B cell (primary cell): ENCODE data around the gene DNTT. TPM values are rescaled to one million over a fixed set of nuclear protein-coding genes. Genes with fewer than 3 reads are reported as not detected.

Experiments used
- ATAC-seq: fragments of 200-7000 bp; cut with Tn5 transposase; one replicate; pipeline ENCODE4 v1.10.0; 2021; ENCODE audit warnings: low read depth, mild to moderate bottlenecking, moderate number of reproducible peaks, moderate library complexity
- CTCF ChIA-PET: fragments of 350-600 bp; sonication (Branson Sonifier 250); formaldehyde crosslinking; loops from one replicate; lab custom pipeline; 2021; ENCODE audit warnings: antibody characterized with exemption, inconsistent platforms; lab: Charles Lee
- POLR2A ChIA-PET: fragments of 350-600 bp; sonication (Branson Sonifier 250); formaldehyde crosslinking; loops from one replicate; lab custom pipeline; 2021; ENCODE audit warnings: antibody characterized with exemption; lab: Charles Lee
- DNase-seq: peaks from one replicate; pipeline ENCODE4 v3.0.0; 2013
- H2AFZ ChIP-seq: 2 replicates; pipeline ENCODE4 v1.6.1; 2012; ENCODE audit warnings: mild to moderate bottlenecking, low read depth, low read length; ENCODE audit not compliant: insufficient read depth, poor library complexity, severe bottlenecking
- H3K27ac ChIP-seq, 2 donors: 1 replicate in 1 of 2; 2 replicates in 1 of 2; pipeline ENCODE4 v1.5.1; 2012 to 2013; ENCODE audit warnings: low read length in 2 of 2, mild to moderate bottlenecking in 2 of 2, moderate library complexity in 1 of 2
- H3K27me3 ChIP-seq, 4 experiments: fragments of 200-600 bp in 1 of 4; sonication (generic) in 1 of 4; replicated peaks in 1 of 4; 1 replicate in 2 of 4; 2 replicates in 2 of 4; pipeline versions ENCODE4 v1.6.1 to v1.7.0; 2013 to 2016; ENCODE audit warnings: low read length in 3 of 4, mild to moderate bottlenecking in 2 of 4, mixed read lengths in 1 of 4, moderate library complexity in 1 of 4; ENCODE audit not compliant: insufficient read depth in 4 of 4, control insufficient read depth in 3 of 4; ENCODE audit errors: control extremely low read depth in 1 of 4
- H3K36me3 ChIP-seq, 2 experiments: replicated peaks in 1 of 2; 1 replicate in 1 of 2; 2 replicates in 1 of 2; pipeline versions ENCODE4 v1.6.1 to v1.7.1; 2013; ENCODE audit warnings: low read length in 1 of 2; ENCODE audit not compliant: insufficient read depth in 2 of 2, control insufficient read depth in 1 of 2; ENCODE audit errors: control extremely low read depth in 1 of 2, extremely low read depth in 1 of 2
- H3K4me1 ChIP-seq, 2 donors: fragments of 200-600 bp in 1 of 2; sonication (generic) in 1 of 2; 1 replicate in 1 of 2; 2 replicates in 1 of 2; pipeline versions ENCODE4 v1.5.1 to v1.6.1; 2013 to 2017; ENCODE audit warnings: low read length in 2 of 2; ENCODE audit not compliant: control insufficient read depth in 2 of 2, insufficient read depth in 2 of 2
- H3K4me2 ChIP-seq: replicated peaks from 2 replicates; pipeline ENCODE3; 2012; ENCODE audit warnings: mild to moderate bottlenecking, low read depth, low read length; ENCODE audit not compliant: poor library complexity, severe bottlenecking
- H3K4me3 ChIP-seq, 5 experiments: fragments of 200-600 bp in 1 of 5; sonication (generic) in 1 of 5; 1 replicate in 3 of 5; 2 replicates in 2 of 5; pipeline versions ENCODE4 v1.5.1 to v1.7.0; 2011 to 2016; ENCODE audit warnings: low read length in 4 of 5, mild to moderate bottlenecking in 4 of 5, low read depth in 2 of 5, control low read depth in 1 of 5, moderate library complexity in 1 of 5; ENCODE audit not compliant: insufficient read depth in 1 of 5; ENCODE audit errors: control extremely low read depth in 1 of 5, extremely low read depth in 1 of 5
- H3K79me2 ChIP-seq: fragments of 200-600 bp; sonication (generic); one replicate; pipeline ENCODE4 v1.6.0; 2016; ENCODE audit warnings: low read length; ENCODE audit not compliant: control insufficient read depth, insufficient read depth
- H3K9ac ChIP-seq: fragments of 200-600 bp; sonication (generic); 2 replicates; pipeline ENCODE4 v1.6.1; 2017; ENCODE audit warnings: mild to moderate bottlenecking, low read length, moderate library complexity
- H3K9me3 ChIP-seq, 3 donors: one replicate each; pipeline versions ENCODE4 v1.6.1 to v1.7.1; 2013; ENCODE audit warnings: low read length in 2 of 3; ENCODE audit not compliant: control insufficient read depth in 2 of 3, insufficient read depth in 1 of 3; ENCODE audit errors: control extremely low read depth in 1 of 3
- H4K20me1 ChIP-seq: 2 replicates; pipeline ENCODE4 v1.6.0; 2012; ENCODE audit warnings: mild to moderate bottlenecking, low read length; ENCODE audit not compliant: insufficient read depth, control insufficient read depth, poor library complexity, severe bottlenecking
- H3K27ac Mint-ChIP-seq: one replicate; pipeline ENCODE4 v1.8.0; 2021; ENCODE audit warnings: mixed read lengths
- H3K27me3 Mint-ChIP-seq: one replicate; pipeline ENCODE4 v1.8.0; 2021; ENCODE audit warnings: mixed read lengths
- H3K4me1 Mint-ChIP-seq: one replicate; pipeline ENCODE4 v1.8.0; 2021; ENCODE audit warnings: mixed read lengths
- H3K4me3 Mint-ChIP-seq: one replicate; pipeline ENCODE4 v1.8.0; 2021; ENCODE audit warnings: mixed read lengths
- H3K9me3 Mint-ChIP-seq: one replicate; pipeline ENCODE4 v1.8.0; 2022; ENCODE audit warnings: mixed read lengths; ENCODE audit not compliant: insufficient read depth
- EZH2 ChIP-seq: IDR thresholded peaks from 2 replicates; pipeline ENCODE4 v1.6.1; 2012; ENCODE audit warnings: borderline replicate concordance, low read depth, mild to moderate bottlenecking, moderate library complexity, low read length; ENCODE audit not compliant: insufficient read depth, poor library complexity, severe bottlenecking
- WGBS: methylation state at CpG from one replicate; pipeline ENCODE4 v1.1.5; 2013; ENCODE audit warnings: missing lambda C conversion rate; ENCODE audit not compliant: insufficient coverage; 5-methylcytosine and 5-hydroxymethylcytosine counted together
- intact Hi-C: fragments of 100-400 bp; cut with micrococcal nuclease; formaldehyde crosslinking; loops from one replicate; pipeline ENCODE4 v1.10.0; 2022
- polyA plus RNA-seq: library from polyadenylated mRNA; depleted of rRNA; stranded (reverse); fragments of >200 nt; gene quantifications from 2 replicates; pipeline ENCODE4 v1.2.3, GENCODE V29; 2012
- total RNA-seq, 2 donors: library from RNA; stranded (reverse); fragments of 120-200 nt in 1 of 2; gene quantifications; 1 replicate in 1 of 2; 2 replicates in 1 of 2; pipeline versions ENCODE4 v1.2.3 to v1.2.4, GENCODE V29; 2013 to 2022
- TF ChIP-seq, protein P1 (sequence below): fragments of 200-600 bp; IDR thresholded peaks from one replicate; pipeline ENCODE4 v1.8.0; 2022; ENCODE audit warnings: antibody characterized with exemption, mild to moderate bottlenecking

The DNTT gene
- total and polyA plus RNA-seq, 2 donors (not counting 1 experiment from before 2014, with no cell fraction given), result not detected

DNA sequence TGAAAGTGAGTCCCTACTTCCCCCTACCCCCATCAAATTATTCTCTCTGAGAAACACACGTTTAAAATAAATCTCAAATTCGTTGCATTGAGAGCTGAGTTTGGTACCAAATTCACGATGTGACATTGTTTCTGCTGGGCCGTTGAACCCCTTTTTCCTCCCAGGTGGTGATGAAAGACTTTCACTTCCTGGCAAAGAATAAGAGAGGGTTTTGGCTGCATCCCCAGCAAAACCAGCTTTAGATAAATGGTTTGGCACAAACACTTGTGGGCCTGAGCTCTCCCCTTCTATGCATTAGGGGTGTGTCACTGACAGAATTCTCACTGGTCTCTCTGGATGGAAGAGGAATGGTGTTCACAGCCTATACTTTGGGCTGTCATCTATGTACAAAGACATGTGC, 8.8 kb upstream of the DNTT start:
- Histone ChIP-seq H3K4me1 (peaks cover 47 to 48% of the 10 kb centered on the region in 2 donors), H4K20me1 (no peaks in the 10 kb centered on the region), H3K9me3 (no peaks in the 10 kb centered on the region), H3K36me3 (no peaks in the 10 kb centered on the region), H3K4me2 (peak overlapping the region; percentile 10), H3K4me3 (no peak overlapping the region), H3K9ac (no peak overlapping the region), H3K27me3 (no peaks in the 10 kb centered on the region), H2AFZ (peak overlapping the region; percentile 30), H3K27ac (peak overlapping the region in 1 of 2 donors; percentile 48), H3K79me2 (peaks cover 36% of the 10 kb centered on the region)
- DNase-seq (no peak), ATAC-seq (no peak)
- H3K4me3 Mint-ChIP-seq, result no peak overlapping the region
- no peaks in the 10 kb centered on the region for H3K9me3 Mint-ChIP-seq
- ChIA-PET CTCF (interaction anchor here (0.5 to 13.8 kb wide), 13 partner anchors 11 to 278 kb away, joined by 3 to 964 read pairs (median 4); partner anchors contain the start of gene BLNK), POLR2A (interaction anchor here (0.9 kb wide), 1 partner anchor 66 kb away, joined by 3 read pairs; no protein-coding TSS in a partner anchor)
- no peaks in the 10 kb centered on the region for H3K27me3 Mint-ChIP-seq
- H3K27ac Mint-ChIP-seq, result no peak overlapping the region
- 9% methylated on average over 4 of the region's 4 CpGs for WGBS
- peaks cover 61% of the 10 kb centered on the region for H3K4me1 Mint-ChIP-seq
- intact Hi-C loops, result loop anchor here (10.0 kb wide), 1 partner anchor 251 kb away; the partner anchor contains the start of gene CCNJ
- TF ChIP-seq, protein P1, sequence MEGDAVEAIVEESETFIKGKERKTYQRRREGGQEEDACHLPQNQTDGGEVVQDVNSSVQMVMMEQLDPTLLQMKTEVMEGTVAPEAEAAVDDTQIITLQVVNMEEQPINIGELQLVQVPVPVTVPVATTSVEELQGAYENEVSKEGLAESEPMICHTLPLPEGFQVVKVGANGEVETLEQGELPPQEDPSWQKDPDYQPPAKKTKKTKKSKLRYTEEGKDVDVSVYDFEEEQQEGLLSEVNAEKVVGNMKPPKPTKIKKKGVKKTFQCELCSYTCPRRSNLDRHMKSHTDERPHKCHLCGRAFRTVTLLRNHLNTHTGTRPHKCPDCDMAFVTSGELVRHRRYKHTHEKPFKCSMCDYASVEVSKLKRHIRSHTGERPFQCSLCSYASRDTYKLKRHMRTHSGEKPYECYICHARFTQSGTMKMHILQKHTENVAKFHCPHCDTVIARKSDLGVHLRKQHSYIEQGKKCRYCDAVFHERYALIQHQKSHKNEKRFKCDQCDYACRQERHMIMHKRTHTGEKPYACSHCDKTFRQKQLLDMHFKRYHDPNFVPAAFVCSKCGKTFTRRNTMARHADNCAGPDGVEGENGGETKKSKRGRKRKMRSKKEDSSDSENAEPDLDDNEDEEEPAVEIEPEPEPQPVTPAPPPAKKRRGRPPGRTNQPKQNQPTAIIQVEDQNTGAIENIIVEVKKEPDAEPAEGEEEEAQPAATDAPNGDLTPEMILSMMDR, result no peak
- TF ChIP-seq EZH2, result no peak

GRCh38 chr10:96297486-96297885, 6.7 kb upstream of the DNTT start:
- peaks cover 54% of the 10 kb centered on the region for H3K4me1 Mint-ChIP-seq
- no peak overlapping the region for H3K27ac ChIP-seq
- H3K4me2 ChIP-seq, result no peak overlapping the region
- ATAC-seq, result no peak
- intact Hi-C loops, result loop anchor here (10.0 kb wide), 1 partner anchor 253 kb away; the partner anchor contains the start of gene CCNJ
- H3K9me3 ChIP-seq, result no peaks in the 10 kb centered on the region
- H3K27me3 Mint-ChIP-seq, result peaks cover 6% of the 10 kb centered on the region
- no peaks in the 10 kb centered on the region for H3K9me3 Mint-ChIP-seq
- H3K27ac Mint-ChIP-seq, result no peak overlapping the region
- no peak for DNase-seq
- H3K27me3 ChIP-seq, result no peaks in the 10 kb centered on the region
- H3K9ac ChIP-seq, result no peak overlapping the region
- WGBS, result no CpG with 5 or more reads among the region's 2 CpGs
- TF ChIP-seq, protein P1, result no peak
- no peak for TF ChIP-seq EZH2
- no peaks in the 10 kb centered on the region for H4K20me1 ChIP-seq
- no peak overlapping the region for H3K4me3 ChIP-seq
- no peak overlapping the region for H3K4me3 Mint-ChIP-seq
- H3K4me1 ChIP-seq, result peaks cover 33 to 36% of the 10 kb centered on the region in 2 donors
- no peak overlapping the region for H2AFZ ChIP-seq
- POLR2A ChIA-PET, result no interaction called here
- CTCF ChIA-PET, result interaction anchor here (2.1 to 13.8 kb wide), 2 partner anchors 64 to 281 kb away, joined by 7 to 964 read pairs; no protein-coding TSS in a partner anchor
- no peaks in the 10 kb centered on the region for H3K36me3 ChIP-seq
- H3K79me2 ChIP-seq, result peaks cover 16% of the 10 kb centered on the region
